GM21390 (cell line): ENCODE measurements around the gene IQGAP3.
"Not testable (repeated sequence)": the region's sequence is repeated elsewhere in the genome, so short reads cannot be mapped to it uniquely, and the experiment has no call there.

Experiments used
- ATAC-seq: cut with Tn5 transposase; IDR thresholded peaks from one replicate; pipeline ENCODE4 v1.9.1; 2021; ENCODE audit not compliant: unreplicated experiment

The IQGAP3 gene

GRCh38 chr1:156592910-156593660 is 20.7 kb upstream of the IQGAP3 start:
- no peak for ATAC-seq

GRCh38 chr1:156592158-156592909 is 20.0 kb upstream of the IQGAP3 start:
- no peak for ATAC-seq

DNA sequence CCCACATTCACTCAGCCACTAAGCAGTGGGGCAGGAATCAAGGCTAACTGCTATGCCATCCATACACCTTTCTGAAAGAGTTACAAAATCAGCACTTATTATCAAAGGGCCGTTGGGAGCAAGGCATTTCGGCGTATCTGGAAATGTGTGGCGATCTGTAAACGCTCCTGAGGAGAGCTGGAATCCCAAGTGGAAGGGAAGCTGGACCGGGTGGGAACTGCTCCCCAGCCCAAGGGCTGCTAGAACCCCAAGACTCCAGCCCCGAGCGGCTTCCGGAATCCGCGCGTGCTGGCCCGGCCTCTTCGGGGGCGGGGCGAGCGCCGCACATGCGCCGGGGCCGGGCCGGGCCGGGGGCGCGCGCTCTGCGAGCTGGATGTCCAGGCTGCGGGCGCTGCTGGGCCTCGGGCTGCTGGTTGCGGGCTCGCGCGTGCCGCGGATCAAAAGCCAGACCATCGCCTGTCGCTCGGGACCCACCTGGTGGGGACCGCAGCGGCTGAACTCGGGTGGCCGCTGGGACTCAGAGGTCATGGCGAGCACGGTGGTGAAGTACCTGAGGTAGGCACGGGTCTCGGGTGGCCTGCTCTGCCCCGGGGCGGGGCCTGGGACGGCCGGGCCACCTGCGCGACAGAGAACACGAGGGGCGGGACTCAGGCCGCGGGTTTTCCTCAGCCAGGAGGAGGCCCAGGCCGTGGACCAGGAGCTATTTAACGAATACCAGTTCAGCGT is 19.2 kb upstream of the IQGAP3 start, which contains the start of gene NAXE:
TSS of gene NAXE (plus strand) at position 345 of the 726 bp plus-strand sequence. CDS start at position 374, 29 bp downstream.
- ATAC-seq: peak; percentile 87

DNA sequence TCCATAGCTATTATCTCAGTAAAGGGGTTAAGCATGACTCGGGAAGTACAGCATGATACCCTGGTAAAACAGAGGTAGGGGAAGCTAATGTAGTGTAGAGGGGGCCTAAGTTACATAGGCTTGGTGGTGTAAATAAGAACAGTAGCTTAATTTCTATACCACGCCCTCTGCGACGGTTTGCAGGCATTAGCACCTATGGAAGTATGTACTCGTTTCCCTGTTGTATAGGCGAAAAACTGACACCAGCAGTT is 18.7 kb upstream of the IQGAP3 start:
- ATAC-seq: no peak

GRCh38 chr1:156590326-156591180 is 18.2 kb upstream of the IQGAP3 start:
- no peak for ATAC-seq

DNA sequence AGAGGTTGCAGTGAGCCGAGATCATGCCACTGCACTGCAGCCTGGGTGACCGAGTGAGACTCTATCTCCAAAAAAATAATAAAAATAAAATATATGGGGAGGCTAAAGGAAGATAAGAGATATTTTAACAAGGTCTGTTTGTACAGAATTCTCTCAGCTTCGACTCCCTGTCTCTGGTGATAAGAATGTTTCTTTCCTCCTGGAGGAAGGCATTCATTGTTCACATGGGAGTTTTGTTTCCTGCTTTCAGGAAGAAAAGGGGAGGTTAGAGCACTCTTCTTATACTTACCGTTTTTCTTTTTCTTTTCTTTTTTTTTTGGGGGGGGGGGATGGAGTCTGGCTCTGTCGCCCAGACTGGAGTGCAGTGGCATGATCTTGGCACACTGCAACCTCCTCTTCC is 17.2 kb upstream of the IQGAP3 start:
- ATAC-seq: no peak

- not testable (repeated sequence) for ATAC-seq
Observed at GRCh38 chr1:156587927-156588326, 15.6 kb upstream of the IQGAP3 start.

GRCh38 chr1:156586892-156587477 is 14.6 kb upstream of the IQGAP3 start:
- ATAC-seq: no peak

DNA sequence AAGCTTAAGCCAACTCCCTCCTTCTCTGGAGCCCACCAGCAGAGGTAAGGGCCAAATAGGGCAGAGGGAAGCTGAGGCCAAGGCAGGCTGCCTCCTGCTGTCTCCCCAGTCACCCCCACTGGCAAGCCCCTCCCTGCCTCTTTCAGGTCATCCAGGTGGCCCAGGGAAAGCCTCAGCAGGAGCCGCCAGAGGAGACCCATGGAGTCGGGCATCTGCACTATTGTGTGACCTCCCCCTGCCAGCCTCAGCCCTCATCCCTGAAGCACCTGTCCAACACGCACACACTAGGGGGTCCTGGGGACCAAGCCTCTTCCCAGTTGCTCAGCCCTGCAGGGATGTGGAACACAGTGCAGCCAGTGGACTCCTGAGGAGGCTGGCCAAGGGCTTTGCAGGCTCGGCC is 14.0 kb upstream of the IQGAP3 start:
- ATAC-seq: no peak

DNA sequence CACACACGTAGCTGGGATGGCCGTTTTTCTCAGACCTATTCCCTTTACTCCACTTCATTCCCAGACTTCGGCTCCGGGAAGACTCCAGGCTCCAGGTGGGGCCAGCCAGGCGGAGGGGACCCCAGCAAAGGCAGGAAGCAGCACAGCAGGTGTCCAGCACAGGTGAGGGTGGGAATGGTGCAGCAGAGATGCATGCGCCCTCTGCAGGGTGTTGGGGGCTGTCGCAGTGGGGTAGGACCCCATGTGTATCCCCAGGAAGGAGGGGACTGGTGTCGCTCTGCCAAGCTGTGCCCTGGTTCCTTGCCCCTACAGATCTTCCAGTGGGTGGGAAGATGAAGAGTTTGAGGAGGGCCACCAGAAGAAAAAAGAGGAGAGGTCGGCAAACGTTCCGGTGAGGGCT is 12.4 kb upstream of the IQGAP3 start:
- no peak for ATAC-seq

DNA sequence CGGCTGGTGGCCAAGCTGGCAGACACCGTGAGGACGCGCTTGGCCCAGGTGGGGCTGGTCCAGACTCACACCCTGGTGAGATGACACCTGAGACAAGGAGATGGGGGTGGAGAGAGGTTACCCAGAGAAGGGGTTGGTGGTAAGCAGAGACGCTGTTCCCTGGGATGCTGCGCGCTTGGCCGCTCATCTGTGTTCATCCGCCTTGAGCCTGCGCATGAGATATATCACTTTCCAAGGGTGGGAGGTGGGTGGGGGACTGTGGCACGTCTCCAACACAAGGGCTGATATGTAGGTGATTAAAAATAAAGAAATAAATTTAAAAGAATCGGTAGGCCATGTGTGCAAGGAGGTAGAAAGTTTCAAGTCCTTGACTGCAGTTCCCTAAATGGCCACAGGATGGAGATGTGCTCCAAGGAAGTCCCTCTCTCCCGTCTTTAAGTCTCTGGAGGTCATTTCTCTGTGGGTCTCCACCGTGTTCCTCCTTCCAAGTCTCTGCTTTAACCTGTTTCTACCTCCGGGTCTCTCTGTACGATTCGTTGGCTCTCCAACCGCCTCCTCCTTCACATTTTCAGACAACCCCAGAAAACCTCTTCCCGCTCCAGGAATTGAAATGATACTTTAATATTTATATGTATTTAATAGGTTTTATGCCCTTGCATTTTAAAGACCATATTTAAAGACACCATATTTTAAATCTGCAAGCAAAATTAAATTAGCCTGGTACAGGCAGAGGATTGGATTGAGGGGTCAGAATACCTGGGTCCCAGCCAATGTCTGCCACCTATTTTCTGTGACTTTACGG is 11.7 kb upstream of the IQGAP3 start:
- ATAC-seq: no peak

GRCh38 chr1:156582388-156583017 is 10.1 kb upstream of the IQGAP3 start:
- no peak for ATAC-seq

DNA sequence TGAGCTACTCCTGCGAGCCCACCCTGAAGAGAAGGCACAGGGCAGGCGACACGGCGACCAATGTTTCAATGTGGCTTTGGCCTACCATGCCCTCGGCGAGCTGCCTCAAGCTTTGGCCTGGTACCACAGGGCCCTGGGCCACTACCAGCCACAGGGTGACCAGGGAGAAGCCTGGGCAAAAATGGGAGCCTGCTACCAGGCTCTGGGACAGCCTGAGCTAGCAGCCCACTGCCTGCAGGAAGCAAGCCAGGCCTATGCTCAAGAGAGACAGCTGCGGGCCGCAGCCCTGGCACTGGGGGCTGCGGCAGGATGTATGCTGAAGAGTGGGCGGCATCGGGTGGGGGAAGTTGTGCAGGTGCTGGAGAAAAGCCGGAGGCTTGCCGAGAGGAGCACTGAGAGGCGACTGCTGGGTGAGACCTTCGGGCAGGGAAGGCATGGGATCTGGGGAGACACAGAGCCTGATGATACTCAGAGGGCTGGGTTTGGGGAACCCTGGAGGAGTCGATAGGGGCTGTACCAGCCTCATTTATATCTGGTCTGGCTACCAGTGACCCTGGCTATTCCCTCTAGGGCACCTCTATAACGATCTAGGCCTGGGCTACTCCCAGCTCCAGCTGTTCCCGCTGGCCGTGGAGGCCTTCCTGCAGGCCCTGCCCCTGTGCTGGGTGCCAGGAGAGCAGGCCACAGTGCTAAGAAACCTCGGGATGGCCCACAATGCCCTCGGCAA is 9.5 kb upstream of the IQGAP3 start:
- ATAC-seq: no peak

GRCh38 chr1:156579472-156579871 is 7.1 kb upstream of the IQGAP3 start, which contains the start of gene TTC24:
Gene TTC24 (plus strand): TSS chr1:156579723. CDS start chr1:156581365, 1,642 bp downstream.
- ATAC-seq: no peak

GRCh38 chr1:156578055-156578454 is 5.7 kb upstream of the IQGAP3 start:
- no peak for ATAC-seq

DNA sequence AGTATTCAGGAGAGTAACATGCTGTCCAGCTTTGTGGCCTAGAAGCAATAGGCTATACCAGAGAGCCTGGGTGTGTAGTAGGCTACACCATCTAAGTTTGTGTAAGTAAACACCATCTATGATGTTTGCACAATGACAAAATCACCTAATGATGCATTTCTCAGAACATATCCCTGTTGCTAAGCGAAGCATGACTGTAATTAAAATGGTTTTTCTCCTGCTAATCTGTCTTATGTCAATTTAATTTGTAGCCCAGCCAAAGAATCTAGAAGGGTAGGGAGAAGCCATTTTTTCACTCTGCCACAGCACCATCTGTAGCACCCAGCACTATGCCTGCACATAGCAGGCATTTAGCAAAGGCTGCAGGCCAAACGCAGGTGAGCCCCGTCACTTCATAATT is 5.2 kb upstream of the IQGAP3 start:
- no peak for ATAC-seq

DNA sequence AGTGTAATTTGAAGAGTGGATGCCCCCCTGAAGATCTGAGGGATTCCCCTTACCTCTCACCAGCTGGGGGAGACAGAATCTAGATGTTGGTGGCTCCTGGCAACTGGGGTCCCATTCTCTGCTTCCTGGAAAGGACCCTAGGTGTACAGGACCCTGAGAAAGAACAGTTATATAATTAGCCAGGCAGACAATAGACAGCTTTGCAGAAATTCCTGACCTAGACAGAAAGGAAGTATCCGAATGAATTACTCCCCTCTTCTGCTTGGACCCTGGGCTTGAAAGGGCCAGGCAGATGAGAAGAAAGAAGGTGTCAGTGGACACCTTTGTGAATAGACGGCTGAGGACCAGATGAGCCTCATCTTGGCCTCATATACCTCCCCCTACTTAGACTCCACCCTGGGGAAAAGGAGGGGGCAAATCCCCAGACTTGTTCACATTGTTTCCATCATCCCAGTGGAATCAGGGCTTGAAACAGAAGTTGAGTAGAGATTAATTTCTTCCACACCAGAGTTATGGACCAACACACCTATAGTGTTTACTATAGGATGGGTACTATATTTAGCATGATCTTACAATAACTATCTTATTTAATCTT is 1.8 kb upstream of the IQGAP3 start:
- ATAC-seq: no peak

- ATAC-seq: no peak
Observed at GRCh38 chr1:156572663-156573018, 276 bp upstream of the IQGAP3 start.
